H1 (cell line): ENCODE data around the gene FRMPD4. TPM values are rescaled to one million over a fixed set of nuclear protein-coding genes. Genes with fewer than 3 reads are reported as not detected.

Source experiments
- ASH2L ChIP-seq: fragments of 200-600, 300-600 bp; sonication (generic); IDR thresholded peaks from one replicate; pipeline ENCODE4 v1.7.1; 2017; ENCODE audit warnings: low read length
- CBX5 ChIP-seq: fragments of 300-800, 300-1000 bp; sonication (generic); IDR thresholded peaks from 2 replicates; pipeline ENCODE4 v1.7.1; 2016; ENCODE audit warnings: antibody characterized with exemption, low read length, low read depth
- GABPA ChIP-seq: IDR thresholded peaks from 2 replicates; pipeline ENCODE4 v1.6.1; 2011; ENCODE audit warnings: mild to moderate bottlenecking, low read length, moderate library complexity, borderline replicate concordance; ENCODE audit not compliant: insufficient read depth
- NRF1 ChIP-seq: IDR thresholded peaks from 2 replicates; pipeline ENCODE4 v1.6.1; 2011; ENCODE audit warnings: mild to moderate bottlenecking, low read depth, low read length, improper control_type of control experiment
- TEAD4 ChIP-seq: IDR thresholded peaks from 2 replicates; pipeline ENCODE4 v1.6.1; 2012; ENCODE audit warnings: low read depth, low read length, inconsistent platforms, mixed read lengths
- polyA plus RNA-seq, 7 experiments: library from polyadenylated mRNA; depleted of rRNA in 3 of 7; stranded (reverse) in 5 of 7; unstranded in 2 of 7; fragments of >200 nt in 5 of 7; fragments of 200-250 nt in 2 of 7; gene quantifications; 1 replicate in 5 of 7; 2 replicates in 1 of 7; 4 replicates in 1 of 7; pipeline versions ENCODE4 v1.2.1 to v1.2.3, GENCODE V29; 2011 to 2013; ENCODE audit warnings: missing spikeins in 2 of 7, mixed read lengths in 2 of 7
- total RNA-seq: library from RNA; stranded (reverse); fragmentation: NEBNext Ultra II Directional; extraction: Animal tissue kit (Norgen Biotek cat#: 25700); gene quantifications from 2 replicates; pipeline ENCODE4 v1.2.1, GENCODE V29; 2021

FRMPD4 gene
- total and polyA plus RNA-seq, 2 of the 8 experiments (the other 6 are each of a cell fraction or from before 2014, with no cell fraction given), result 0.02 to 0.37 TPM

DNA sequence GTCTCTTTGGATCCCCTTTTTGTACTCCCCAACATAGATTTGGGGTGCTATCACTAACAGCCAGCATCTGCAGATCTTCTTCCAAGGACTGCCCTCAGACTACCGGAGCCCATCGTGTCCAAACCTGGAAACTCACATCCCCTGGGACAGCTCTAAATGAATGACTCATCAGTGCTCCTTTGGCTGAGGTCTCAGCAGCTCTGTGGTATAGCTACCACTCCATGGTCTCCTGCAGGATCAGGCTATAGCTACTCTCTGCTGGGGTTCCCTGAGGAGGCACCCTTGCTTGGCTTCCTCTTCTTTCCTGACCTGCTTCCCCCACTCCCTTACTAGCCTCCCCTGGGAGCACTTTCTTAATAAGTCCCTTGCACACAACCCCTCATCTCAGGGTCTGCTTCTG lies 555.5 kb downstream of the FRMPD4 start (continued):
- TF ChIP-seq ASH2L (no peak), NRF1 (no peak), CBX5 (no peak), GABPA (no peak), TEAD4 (no peak)
